Upper lobe of right lung (tissue), 1 donor: ENCODE measurements around the gene LRRC3C. TPM values are rescaled to one million over a fixed set of nuclear protein-coding genes. Genes with fewer than 3 reads are reported as not detected.

Source experiments
- ATAC-seq: fragments of 200-7000 bp; cut with Tn5 transposase; one replicate; pipeline ENCODE4 v1.9.1; 2020; ENCODE audit warnings: mild to moderate bottlenecking, moderate library complexity
- DNase-seq: peaks from one replicate; pipeline ENCODE4 v3.0.0-alpha.2; 2020
- H3K27ac ChIP-seq: fragments of 200-600 bp; one replicate; pipeline ENCODE4 v1.8.0; 2022
- H3K27me3 ChIP-seq: fragments of 200-600 bp; one replicate; pipeline ENCODE4 v1.8.0; 2022; ENCODE audit warnings: mild to moderate bottlenecking
- H3K36me3 ChIP-seq: fragments of 200-600 bp; one replicate; pipeline ENCODE4 v1.8.0; 2022
- H3K4me1 ChIP-seq: fragments of 200-600 bp; one replicate; pipeline ENCODE4 v1.8.0; 2022
- H3K4me3 ChIP-seq: fragments of 200-600 bp; one replicate; pipeline ENCODE4 v1.8.0; 2022; ENCODE audit warnings: mild to moderate bottlenecking
- H3K9me3 ChIP-seq: fragments of 200-600 bp; one replicate; pipeline ENCODE4 v1.8.0; 2022
- intact Hi-C: fragments of 100-400 bp; cut with DNase I; formaldehyde crosslinking; loops from one replicate; pipeline ENCODE4 v1.11.0; 2022
- total RNA-seq: library from RNA; stranded (reverse); fragmentation: NEBNext Ultra II Directional; extraction: Animal tissue kit (Norgen Biotek cat#: 25700); gene quantifications from one replicate; pipeline ENCODE4 v1.2.1, GENCODE V29; 2021
- TF ChIP-seq, protein P1 (sequence below): fragments of 200-600 bp; IDR thresholded peaks from one replicate; pipeline ENCODE4 v1.8.0; 2022; ENCODE audit warnings: antibody characterized with exemption
- donor health status: DM: no; HTN: yes; CAD: no; lungs with severe emphysema.

LRRC3C gene
- total RNA-seq, 1 donor from 2014 or later = not detected

GRCh38 chr17:39981766-39982375, 54.3 kb downstream of the LRRC3C start:
- Histone ChIP-seq H3K27ac (peak overlapping the region; percentile 95), H3K36me3 (peaks cover 36% of the 10 kb centered on the region), H3K9me3 (no peaks in the 10 kb centered on the region), H3K4me1 (peaks cover 30% of the 10 kb centered on the region), H3K27me3 (no peaks in the 10 kb centered on the region), H3K4me3 (peak overlapping the region; percentile 95)
- intact Hi-C loops = no loop called here
- no peak for ATAC-seq
- DNase-seq = no peak
- TF ChIP-seq, protein P1, sequence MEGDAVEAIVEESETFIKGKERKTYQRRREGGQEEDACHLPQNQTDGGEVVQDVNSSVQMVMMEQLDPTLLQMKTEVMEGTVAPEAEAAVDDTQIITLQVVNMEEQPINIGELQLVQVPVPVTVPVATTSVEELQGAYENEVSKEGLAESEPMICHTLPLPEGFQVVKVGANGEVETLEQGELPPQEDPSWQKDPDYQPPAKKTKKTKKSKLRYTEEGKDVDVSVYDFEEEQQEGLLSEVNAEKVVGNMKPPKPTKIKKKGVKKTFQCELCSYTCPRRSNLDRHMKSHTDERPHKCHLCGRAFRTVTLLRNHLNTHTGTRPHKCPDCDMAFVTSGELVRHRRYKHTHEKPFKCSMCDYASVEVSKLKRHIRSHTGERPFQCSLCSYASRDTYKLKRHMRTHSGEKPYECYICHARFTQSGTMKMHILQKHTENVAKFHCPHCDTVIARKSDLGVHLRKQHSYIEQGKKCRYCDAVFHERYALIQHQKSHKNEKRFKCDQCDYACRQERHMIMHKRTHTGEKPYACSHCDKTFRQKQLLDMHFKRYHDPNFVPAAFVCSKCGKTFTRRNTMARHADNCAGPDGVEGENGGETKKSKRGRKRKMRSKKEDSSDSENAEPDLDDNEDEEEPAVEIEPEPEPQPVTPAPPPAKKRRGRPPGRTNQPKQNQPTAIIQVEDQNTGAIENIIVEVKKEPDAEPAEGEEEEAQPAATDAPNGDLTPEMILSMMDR = no peak

DNA sequence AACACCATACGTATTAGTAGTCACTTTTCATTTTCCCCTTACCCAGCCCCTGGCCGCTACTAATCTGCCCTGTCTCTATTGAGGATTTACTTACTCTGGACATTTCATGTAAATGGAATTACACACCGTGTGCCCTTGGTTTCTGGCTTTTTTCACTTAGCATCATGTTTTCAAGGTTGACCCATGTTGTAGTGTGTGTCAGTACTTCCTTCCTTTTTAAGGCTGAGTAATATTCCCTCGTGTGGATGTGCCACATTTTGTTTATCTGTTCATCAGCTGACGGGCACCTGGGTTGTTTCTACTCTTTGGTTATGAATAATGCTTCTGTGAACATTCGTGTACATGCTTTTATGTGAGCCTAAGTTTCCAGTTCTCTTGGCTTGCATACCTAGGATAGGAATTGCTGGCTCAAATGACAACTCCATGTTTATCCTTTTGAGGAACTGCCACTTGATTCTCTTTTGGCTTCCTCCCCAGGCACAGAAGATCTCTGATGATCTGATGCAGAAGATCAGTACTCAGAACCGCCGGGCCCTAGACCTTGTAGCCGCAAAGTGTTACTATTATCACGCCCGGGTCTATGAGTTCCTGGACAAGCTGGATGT, 60.8 kb downstream of the LRRC3C start:
- ATAC-seq (no peak), DNase-seq (no peak)
- Histone ChIP-seq H3K27ac (no peak overlapping the region), H3K27me3 (no peaks in the 10 kb centered on the region), H3K4me3 (no peak overlapping the region), H3K4me1 (peaks cover 4% of the 10 kb centered on the region), H3K36me3 (peaks cover 100% of the 10 kb centered on the region), H3K9me3 (no peaks in the 10 kb centered on the region)
- intact Hi-C loops = no loop called here
- TF ChIP-seq, protein P1 = no peak

GRCh38 chr17:39994448-39994847, 66.9 kb downstream of the LRRC3C start:
- Histone ChIP-seq H3K4me1 (peaks cover 3% of the 10 kb centered on the region), H3K9me3 (no peaks in the 10 kb centered on the region), H3K4me3 (no peak overlapping the region), H3K27ac (no peak overlapping the region), H3K27me3 (no peaks in the 10 kb centered on the region), H3K36me3 (peaks cover 90% of the 10 kb centered on the region)
- ATAC-seq = no peak
- intact Hi-C loops = no loop called here
- TF ChIP-seq, protein P1 = no peak
- DNase-seq = no peak

Other genes starting within 250 kb of the LRRC3C start
- gene PGAP3, start 239.7 kb upstream of the LRRC3C start, total RNA-seq = 24.5 TPM
- 97.5 TPM for gene ERBB2, start 227.7 kb upstream of the LRRC3C start, total RNA-seq
- 48.5 TPM for gene MIEN1, start 197.2 kb upstream of the LRRC3C start, total RNA-seq
- gene GRB7, start 189.8 kb upstream of the LRRC3C start, total RNA-seq = 25.0 TPM
- gene IKZF3, start 63.4 kb upstream of the LRRC3C start, total RNA-seq = 8.2 TPM
- gene ZPBP2, start 59.5 kb upstream of the LRRC3C start, total RNA-seq = not detected
- 13.5 TPM for gene GSDMB, start 9.1 kb upstream of the LRRC3C start, total RNA-seq
- 70.3 TPM for gene ORMDL3, start 131 bp upstream of the LRRC3C start, total RNA-seq
- gene GSDMA, start 35.3 kb downstream of the LRRC3C start, total RNA-seq = 0.29 TPM
- 73.6 TPM for gene PSMD3, start 53.1 kb downstream of the LRRC3C start, total RNA-seq
- gene CSF3, start 87.7 kb downstream of the LRRC3C start, total RNA-seq = 1.2 TPM
- 81.3 TPM for gene MED24, start 126.7 kb downstream of the LRRC3C start, total RNA-seq
- gene THRA, start 135.2 kb downstream of the LRRC3C start, total RNA-seq = 55.6 TPM
- gene NR1D1, start 172.9 kb downstream of the LRRC3C start, total RNA-seq = 24.9 TPM
- gene MSL1, start 194.2 kb downstream of the LRRC3C start, total RNA-seq = 84.4 TPM
- gene CASC3, start 212.8 kb downstream of the LRRC3C start, total RNA-seq = 106 TPM
- gene RAPGEFL1, start 249.7 kb downstream of the LRRC3C start, total RNA-seq = 10.2 TPM